ENCODE measurements around the gene SLC39A2.

Gene SLC39A2

GRCh38 chr14:21023174-21023573, 24.1 kb downstream of the SLC39A2 start:
- no peak overlapping the region for H3K4me3 ChIP-seq (ENCODE audit: low read depth, low read length)
- ChIA-PET POLR2A (no interaction called here), CTCF (interaction anchor here (0.9 to 17.1 kb wide), 11 partner anchors 9 to 84 kb away, joined by 3 to 288 read pairs (median 5); partner anchors contain the start of gene SLC39A2)
- TF ChIP-seq CTCF (IDR thresholded peaks at IDR 0.05; ENCODE audit: insufficient read depth, low read length, missing control alignments): no peak
- no peak for DNase-seq (ENCODE audit: low read depth, low spot score)

- DNase-seq (ENCODE audit: low read depth, low spot score): no peak
- TF ChIP-seq CTCF (IDR thresholded peaks at IDR 0.05; ENCODE audit: insufficient read depth, low read length, missing control alignments): no peak
- peak overlapping the region; percentile 43; the same call in 1 of the 2 replicates for H3K4me3 ChIP-seq (ENCODE audit: low read depth, low read length)
- ChIA-PET POLR2A (interaction anchor here (0.6 kb wide), 1 partner anchor 56 kb away, joined by 6 read pairs; no protein-coding TSS in a partner anchor), CTCF (interaction anchor here (0.9 to 17.1 kb wide), 11 partner anchors 9 to 83 kb away, joined by 3 to 288 read pairs (median 5); partner anchors contain the start of gene SLC39A2)
Observed at GRCh38 chr14:21023817-21024584, 24.9 kb downstream of the SLC39A2 start.

- DNase-seq (ENCODE audit: low read depth, low spot score): no peak
- peak within 1 kb of the TSS; percentile 43 for H3K4me3 ChIP-seq (ENCODE audit: low read depth, low read length)
- POLR2A ChIA-PET: interaction anchor here (0.6 kb wide), 1 partner anchor 55 kb away, joined by 6 read pairs; no protein-coding TSS in a partner anchor
- CTCF ChIA-PET: interaction anchor here (0.9 to 3.0 kb wide), 6 partner anchors 10 to 80 kb away, joined by 3 to 28 read pairs (median 10); no protein-coding TSS in a partner anchor
- TF ChIP-seq CTCF (IDR thresholded peaks at IDR 0.05; ENCODE audit: insufficient read depth, low read length, missing control alignments): no peak
Observed at GRCh38 chr14:21024585-21025370, 25.7 kb downstream of the SLC39A2 start, which contains the start of gene NDRG2. TSS of gene NDRG2 (minus strand) at chr14:21025061. CDS start at chr14:21023315, 1,746 bp downstream.

GRCh38 chr14:21025371-21026273, 26.5 kb downstream of the SLC39A2 start:
- DNase-seq (ENCODE audit: low read depth, low spot score): no peak
- POLR2A ChIA-PET: no interaction called here

More at GRCh38 chr14:21025371-21026273, 26.5 kb downstream of the SLC39A2 start:
- CTCF ChIA-PET: interaction anchor here (0.8 to 12.6 kb wide), 9 partner anchors 9 to 79 kb away, joined by 3 to 172 read pairs (median 7); no protein-coding TSS in a partner anchor
- peak overlapping the region; percentile 42 for H3K4me3 ChIP-seq (ENCODE audit: low read depth, low read length)
- no peak for TF ChIP-seq CTCF (IDR thresholded peaks at IDR 0.05; ENCODE audit: insufficient read depth, low read length, missing control alignments)
